ENCODE measurements around the gene C19orf85. TPM values are rescaled to one million over a fixed set of nuclear protein-coding genes. Genes with fewer than 3 reads are reported as not detected.

The C19orf85 gene
- total RNA-seq = not detected in 2 replicates

GRCh38 chr19:55464662-55465054 is at the start of gene C19orf85:
TSS of gene C19orf85 (minus strand) at chr19:55464751. CDS start at chr19:55464554, 197 bp downstream.

GRCh38 chr19:55487924-55488687 is 23.6 kb upstream of the C19orf85 start, which contains the start of gene SSC5D:
TSS of gene SSC5D (plus strand) at chr19:55488436. CDS start at chr19:55488590, 154 bp downstream.

GRCh38 chr19:55484593-55485438 is 20.3 kb upstream of the C19orf85 start, which contains the start of gene NAT14:
TSS of gene NAT14 (plus strand) at chr19:55485188. CDS start at chr19:55485709, 521 bp downstream.

GRCh38 chr19:55476100-55476775 is 11.7 kb upstream of the C19orf85 start, which contains the start of gene ZNF628:
TSS of gene ZNF628 (plus strand) at chr19:55476617. CDS start at chr19:55479911, 3,294 bp downstream.

GRCh38 chr19:55461259-55461973 is 3.1 kb downstream of the C19orf85 start, which contains the start of gene ISOC2:
TSS of gene ISOC2 (minus strand) at chr19:55461642. CDS start at chr19:55456486, 5,156 bp downstream.

GRCh38 chr19:55443045-55443823 is 21.3 kb downstream of the C19orf85 start, which contains the start of gene SHISA7:
TSS of gene SHISA7 (minus strand) at chr19:55443300. CDS start at chr19:55442863, 437 bp downstream.

Other genes starting within 250 kb of the C19orf85 start
- 3.9 TPM in 2 replicates for gene TMEM86B, start 236.0 kb downstream of the C19orf85 start, total RNA-seq
- 32.2 and 54.1 TPM in 2 replicates for gene PPP6R1, start 205.7 kb downstream of the C19orf85 start, total RNA-seq
- 20.4 and 64.0 TPM in 2 replicates for gene HSPBP1, start 184.6 kb downstream of the C19orf85 start, total RNA-seq
- gene BRSK1, start 180.8 kb downstream of the C19orf85 start, total RNA-seq = 0.79 and 2.2 TPM in 2 replicates
- not detected in 2 replicates for gene TMEM150B, start 139.4 kb downstream of the C19orf85 start, total RNA-seq
- 10.5 and 24.3 TPM in 2 replicates for gene KMT5C, start 124.9 kb downstream of the C19orf85 start, total RNA-seq
- 0.11 and 0.79 TPM in 2 replicates for gene COX6B2, start 110.0 kb downstream of the C19orf85 start, total RNA-seq
- gene GARIN5B, start 101.5 kb downstream of the C19orf85 start, total RNA-seq = 0.39 TPM in 1 of 2 replicates, not detected in the other
- gene IL11, start 94.3 kb downstream of the C19orf85 start, total RNA-seq = 5.1 and 7.7 TPM in 2 replicates
- gene TMEM190, start 87.9 kb downstream of the C19orf85 start, total RNA-seq = 2.0 TPM in 1 of 2 replicates, not detected in the other
- gene TMEM238, start 80.5 kb downstream of the C19orf85 start, total RNA-seq = 0.39 and 3.7 TPM in 2 replicates
- gene RPL28, start 78.8 kb downstream of the C19orf85 start, total RNA-seq = 362 and 492 TPM in 2 replicates
- 30.2 and 81.9 TPM in 2 replicates for gene UBE2S, start 57.0 kb downstream of the C19orf85 start, total RNA-seq
- not detected in 2 replicates for gene SHISA7, start 21.5 kb downstream of the C19orf85 start, total RNA-seq
- gene ISOC2, start 3.1 kb downstream of the C19orf85 start, total RNA-seq = 63.6 and 80.4 TPM in 2 replicates
- 2.0 and 2.8 TPM in 2 replicates for gene ZNF628, start 11.9 kb upstream of the C19orf85 start, total RNA-seq
- gene NAT14, start 20.4 kb upstream of the C19orf85 start, total RNA-seq = 7.7 and 10.6 TPM in 2 replicates
- 0.22 and 1.2 TPM in 2 replicates for gene SSC5D, start 23.7 kb upstream of the C19orf85 start, total RNA-seq
- gene SBK2, start 72.4 kb upstream of the C19orf85 start, total RNA-seq = not detected in 2 replicates
- not detected in 2 replicates for gene SBK3, start 80.8 kb upstream of the C19orf85 start, total RNA-seq
- gene ZNF579, start 116.1 kb upstream of the C19orf85 start, total RNA-seq = 7.1 and 7.6 TPM in 2 replicates
- gene FIZ1, start 134.8 kb upstream of the C19orf85 start, total RNA-seq = 5.1 and 8.9 TPM in 2 replicates
- gene ZNF524, start 135.5 kb upstream of the C19orf85 start, total RNA-seq = 7.5 and 14.1 TPM in 2 replicates
- 1.8 and 2.0 TPM in 2 replicates for gene ZNF865, start 140.9 kb upstream of the C19orf85 start, total RNA-seq
- gene ZNF784, start 159.8 kb upstream of the C19orf85 start, total RNA-seq = 7.5 and 11.0 TPM in 2 replicates
- 8.1 and 10.2 TPM in 2 replicates for gene ZNF580, start 176.3 kb upstream of the C19orf85 start, total RNA-seq
- 33.3 and 57.3 TPM in 2 replicates for gene ZNF581, start 178.9 kb upstream of the C19orf85 start, total RNA-seq
- 2.8 and 7.5 TPM in 2 replicates for gene CCDC106, start 183.5 kb upstream of the C19orf85 start, total RNA-seq
- 70.3 and 84.4 TPM in 2 replicates for gene U2AF2, start 190.3 kb upstream of the C19orf85 start, total RNA-seq
- 14.5 and 98.1 TPM in 2 replicates for gene EPN1, start 210.5 kb upstream of the C19orf85 start, total RNA-seq

Measured in placental epithelial cell (primary cell).